NCI-H748 (cell line): ENCODE results near the gene CCL24.
"Not testable (repeated sequence)": the region's sequence is repeated elsewhere in the genome, so short reads cannot be mapped to it uniquely, and the experiment has no call there.

ENCODE experiments used
- DNase-seq: peaks from one replicate; lab custom pipeline; 2025; ENCODE audit not compliant: unreplicated experiment; lab: John Stamatoyannopoulos, UW

The CCL24 gene, protein sequence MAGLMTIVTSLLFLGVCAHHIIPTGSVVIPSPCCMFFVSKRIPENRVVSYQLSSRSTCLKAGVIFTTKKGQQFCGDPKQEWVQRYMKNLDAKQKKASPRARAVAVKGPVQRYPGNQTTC

DNA sequence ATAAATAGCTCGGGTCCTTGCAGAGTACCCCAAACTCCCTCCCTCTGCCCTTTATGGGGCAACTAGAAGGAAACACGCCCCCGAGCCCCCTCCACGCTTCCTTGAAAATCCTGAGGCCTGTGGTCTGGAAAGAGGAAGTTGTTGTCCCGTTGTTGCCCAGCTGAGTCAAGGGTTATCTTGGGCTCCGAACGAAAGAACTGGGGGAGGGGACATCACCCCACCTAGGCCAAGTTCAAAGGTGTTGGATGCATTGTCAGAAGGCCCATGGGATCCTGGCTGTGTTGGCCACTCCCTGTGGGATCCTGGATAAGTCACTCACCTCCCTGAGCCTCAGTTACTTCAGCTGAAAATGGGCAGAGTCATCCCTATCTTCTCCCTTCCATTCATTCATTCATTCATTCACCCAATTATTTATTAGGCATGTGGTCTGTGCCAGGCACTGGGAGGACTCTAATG is at the start of gene CCL24:
Gene CCL24, minus strand, starts transcription at position 26 of the 456 bp plus-strand sequence. CDS start 91 bp downstream, outside the sequence.
- no peak for DNase-seq

DNA sequence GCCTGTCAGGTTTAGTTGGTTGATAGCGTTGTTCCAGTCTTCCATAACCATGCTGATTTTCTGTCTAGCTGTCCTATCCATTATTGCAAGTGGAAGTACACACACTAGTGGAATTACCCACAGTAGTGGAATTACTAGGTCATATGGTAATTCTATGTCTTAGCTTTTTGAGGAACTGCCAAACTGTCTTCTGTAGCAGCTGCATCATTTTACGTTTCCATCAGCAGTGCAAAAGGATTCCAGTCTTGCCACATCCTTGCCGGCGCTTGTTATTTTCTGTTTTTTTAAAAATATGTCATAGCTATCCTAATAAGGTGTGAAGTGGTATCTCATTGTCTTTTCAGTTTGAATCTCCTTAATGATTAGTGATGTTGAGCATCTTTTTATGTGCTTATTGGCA is 48.0 kb upstream of the CCL24 start:
- DNase-seq = no peak

DNA sequence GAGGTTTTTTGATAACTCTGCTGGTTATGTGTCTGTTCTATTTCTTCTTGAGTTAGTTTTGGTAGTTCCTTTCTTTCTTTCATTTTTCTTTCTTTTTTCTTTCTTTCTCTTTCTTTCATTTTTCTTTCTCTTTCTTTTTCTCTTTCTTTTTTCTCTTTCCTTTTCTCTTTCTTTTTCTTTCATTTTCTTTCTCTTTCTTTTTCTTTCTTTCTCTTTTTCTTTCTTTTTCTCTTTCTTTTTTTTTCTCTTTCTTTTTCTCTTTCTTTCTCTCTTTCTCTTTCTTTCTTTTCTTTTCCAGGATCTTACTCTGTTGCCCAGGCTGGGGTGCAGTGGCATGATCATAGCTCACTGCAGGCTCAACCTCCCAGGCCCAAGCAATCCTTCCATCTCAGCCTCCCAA is 44.8 kb upstream of the CCL24 start:
- no peak for DNase-seq

DNA sequence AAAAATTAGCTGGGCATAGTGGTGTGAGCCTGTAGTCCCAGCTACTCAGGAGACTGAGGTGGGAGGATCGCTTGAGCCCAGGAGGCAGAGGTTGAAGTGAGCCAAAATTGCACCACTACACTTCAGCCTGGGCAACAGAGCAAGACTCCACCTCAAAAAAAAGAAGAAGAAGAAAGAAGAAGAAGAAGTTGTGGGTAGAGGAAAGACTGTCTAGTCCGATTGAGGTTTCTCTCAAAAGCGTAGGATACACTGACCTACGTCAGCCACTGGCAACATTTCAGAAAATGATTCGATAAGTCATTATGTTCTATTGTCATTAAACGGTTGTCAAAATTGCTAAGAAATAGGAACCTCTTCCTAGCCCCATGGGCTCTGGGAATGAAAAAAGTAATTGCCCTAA is 42.9 kb upstream of the CCL24 start:
- no peak for DNase-seq

DNA sequence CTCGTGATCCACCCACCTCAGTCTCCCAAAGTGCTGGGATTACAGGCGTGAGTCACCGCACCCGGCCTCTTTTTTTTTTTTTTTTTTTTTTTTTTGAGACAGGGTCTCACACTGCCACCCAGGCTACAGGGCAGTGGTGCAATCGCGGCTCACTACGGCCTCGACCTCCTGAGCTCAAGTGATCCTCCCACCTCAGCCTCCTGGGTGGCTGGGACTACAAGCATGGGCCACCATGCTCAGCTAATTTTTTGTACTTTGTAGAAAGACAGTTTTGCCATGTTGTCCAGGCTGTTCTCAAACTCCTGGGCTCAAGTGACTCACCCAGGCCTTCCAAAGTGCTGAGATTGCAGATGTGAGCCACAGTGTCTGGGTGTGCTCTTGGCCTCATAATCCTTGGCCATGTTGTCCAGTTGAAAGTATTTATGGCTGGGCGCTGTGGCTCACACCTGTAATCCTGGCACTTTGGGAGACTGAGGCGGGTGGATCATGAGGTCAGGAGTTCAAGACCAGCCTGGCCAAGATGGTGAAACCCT is 41.3 kb upstream of the CCL24 start:
- not testable (repeated sequence) for DNase-seq

DNA sequence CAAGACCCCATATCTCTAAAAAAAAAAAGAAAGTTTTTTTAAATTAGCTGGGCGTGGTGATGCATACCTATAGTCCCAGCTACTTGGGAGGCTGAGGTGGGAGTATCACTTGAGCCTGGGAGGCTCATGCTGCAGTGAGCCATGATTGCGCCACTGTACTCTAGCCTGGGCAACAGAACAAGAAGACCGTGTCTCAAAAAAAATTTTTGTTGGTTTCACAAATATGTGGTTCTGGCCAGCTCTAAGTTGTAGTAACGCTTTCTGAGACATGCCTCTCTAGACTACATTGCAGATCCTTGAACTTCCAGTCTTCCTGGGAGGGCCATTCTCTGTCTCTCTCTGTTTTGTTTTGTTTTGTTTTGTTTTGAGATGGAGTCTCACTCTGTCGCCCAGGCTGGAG is 40.6 kb upstream of the CCL24 start:
- no peak for DNase-seq

DNA sequence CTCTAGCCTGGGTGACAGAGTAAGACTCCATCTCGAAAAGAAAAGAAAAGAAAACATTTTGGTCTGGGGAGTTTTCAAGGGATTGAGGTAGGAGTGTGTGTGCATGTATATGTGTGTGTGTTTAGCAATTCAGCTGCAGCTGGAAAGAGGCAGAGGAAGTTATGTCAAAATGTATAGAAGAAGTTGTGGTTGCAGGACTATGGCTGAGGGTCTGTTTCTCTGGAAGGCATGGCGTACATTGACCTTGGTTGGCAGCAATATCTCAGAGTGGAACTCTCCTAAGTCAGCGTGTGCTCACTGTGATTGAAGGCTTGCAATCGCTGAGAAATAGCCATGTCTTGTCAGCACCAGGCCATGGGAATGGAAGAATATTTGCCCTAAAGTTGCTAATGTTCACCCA is 36.6 kb upstream of the CCL24 start:
- no peak for DNase-seq

DNA sequence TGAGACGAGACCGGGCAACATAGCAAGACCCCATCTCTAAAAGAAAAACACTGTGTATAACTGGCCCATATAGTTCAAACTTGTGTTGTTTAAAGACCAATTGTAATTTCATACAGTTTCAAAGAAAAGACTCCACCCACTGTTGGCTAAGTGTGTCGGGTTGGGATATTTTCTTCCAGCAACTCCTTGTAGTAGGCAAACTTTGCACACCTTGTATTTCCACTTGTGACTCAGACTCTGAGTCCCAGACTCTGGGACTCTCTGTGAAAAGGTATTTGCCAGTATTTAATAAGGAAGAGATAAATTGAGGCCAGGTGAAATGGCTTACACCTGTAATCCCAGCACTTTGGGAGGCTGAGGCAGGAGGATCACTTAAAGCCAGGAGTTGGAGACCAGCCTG is 36.0 kb upstream of the CCL24 start:
- no peak for DNase-seq

DNA sequence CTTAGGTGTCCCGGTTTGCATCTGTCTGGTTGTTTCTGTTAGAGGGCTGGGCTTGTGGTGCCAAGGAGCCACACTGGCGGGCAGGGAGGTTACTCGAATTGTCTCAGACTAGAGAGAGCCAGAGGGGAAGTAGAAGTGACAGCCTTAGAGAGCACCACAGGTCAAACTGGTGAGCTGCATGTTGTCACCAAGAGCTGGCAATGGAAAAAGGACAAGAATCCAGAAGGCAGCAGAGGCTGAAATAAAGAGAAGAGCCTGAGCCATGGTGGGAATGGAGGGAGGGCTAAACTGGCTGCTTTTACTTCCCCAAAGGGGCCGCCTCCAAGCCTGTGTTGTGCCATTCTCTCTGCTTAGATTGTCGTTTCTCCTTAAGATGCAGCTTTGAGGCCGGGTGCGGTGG is 34.1 kb upstream of the CCL24 start:
- DNase-seq = no peak

DNA sequence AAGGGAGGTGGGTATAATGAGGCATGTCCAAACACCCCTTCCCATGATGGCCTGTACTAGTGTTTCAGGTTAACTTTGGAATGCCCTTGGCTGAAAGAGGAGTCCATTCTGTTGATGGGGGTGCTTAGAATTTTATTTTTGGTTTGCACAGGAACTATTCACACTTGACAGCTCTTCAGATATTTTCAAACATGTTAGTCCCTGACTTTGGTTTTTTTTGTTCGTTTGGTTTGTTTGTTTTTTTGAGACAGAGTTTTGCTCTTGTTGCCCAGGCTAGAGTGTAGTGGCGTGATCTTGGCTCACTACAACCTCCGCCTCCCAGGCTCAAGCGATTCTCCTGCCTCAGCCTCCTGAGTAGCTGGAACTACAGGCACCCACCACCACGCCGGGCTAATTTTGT is 31.5 kb upstream of the CCL24 start:
- not testable (repeated sequence) for DNase-seq

DNA sequence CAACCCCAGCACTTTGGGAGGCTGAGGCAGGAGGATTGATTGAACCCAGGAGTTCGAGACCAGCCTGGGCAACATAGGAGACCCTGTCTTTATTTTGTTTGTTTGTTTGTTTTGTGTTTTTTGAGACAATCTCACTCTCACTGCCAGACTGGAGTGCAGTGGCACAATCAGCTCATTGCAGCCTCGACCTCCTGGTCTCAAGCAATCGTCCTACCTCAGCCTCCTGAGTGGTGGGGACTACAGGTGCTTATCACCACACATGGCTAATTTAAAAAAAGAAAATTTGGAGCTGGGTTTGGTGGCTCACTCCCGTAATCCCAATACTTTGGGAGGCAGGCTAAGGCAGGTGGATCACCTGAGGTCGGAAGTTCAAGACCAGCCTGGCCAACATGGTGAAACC is 30.6 kb upstream of the CCL24 start:
- no peak for DNase-seq

DNA sequence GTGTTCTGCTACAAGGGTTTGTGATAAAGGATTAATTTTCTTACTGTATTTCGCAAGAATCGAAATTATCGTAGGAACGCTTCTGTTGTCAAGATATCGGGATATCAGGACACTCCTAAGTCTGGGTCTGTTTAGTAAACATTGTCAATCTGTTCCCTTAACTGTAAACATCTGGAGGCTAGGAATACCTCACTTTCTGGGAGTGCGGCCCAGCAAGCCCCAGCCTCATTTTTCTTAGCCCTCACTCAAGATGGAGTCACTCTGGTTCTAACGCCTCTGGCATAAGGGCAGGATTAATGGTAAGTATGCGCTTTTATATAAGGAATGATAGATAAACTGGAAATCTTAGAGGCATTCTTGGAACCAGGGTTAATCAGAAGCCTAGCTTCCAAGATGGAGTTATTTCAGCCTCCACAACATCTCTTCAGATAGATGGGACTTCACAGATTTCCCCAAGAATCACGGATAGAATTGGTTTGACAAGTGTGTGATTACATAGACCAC is 30.1 kb upstream of the CCL24 start:
- no peak for DNase-seq

DNA sequence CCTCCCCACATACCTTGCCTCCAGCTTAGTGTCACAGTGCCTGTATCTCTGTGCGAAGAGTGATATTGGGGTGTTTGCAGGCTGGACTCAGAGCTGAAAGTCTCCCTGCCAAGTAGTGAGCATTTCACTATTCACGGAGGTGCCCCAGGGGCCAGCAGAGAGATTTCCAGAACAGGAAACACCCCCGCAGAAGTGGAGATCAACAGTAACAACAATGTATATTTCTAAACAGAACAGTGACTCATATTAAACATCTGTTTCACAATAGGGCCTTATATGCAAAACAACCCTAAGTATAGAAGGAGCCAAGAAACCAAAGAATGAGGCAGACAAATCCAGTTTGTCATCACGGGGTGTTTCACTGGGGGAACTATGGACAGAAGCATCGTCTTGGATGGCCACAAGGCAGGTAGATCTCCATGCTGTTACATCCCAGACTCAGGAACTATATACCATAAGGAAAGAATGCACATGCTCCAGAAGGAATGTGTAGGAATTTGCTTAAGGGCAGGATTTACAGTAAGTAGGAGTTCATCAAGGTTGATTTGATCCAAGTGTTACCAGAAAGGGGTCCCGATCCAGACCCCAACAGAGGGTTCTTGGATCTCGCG is 29.3 kb upstream of the CCL24 start:
- no peak for DNase-seq

DNA sequence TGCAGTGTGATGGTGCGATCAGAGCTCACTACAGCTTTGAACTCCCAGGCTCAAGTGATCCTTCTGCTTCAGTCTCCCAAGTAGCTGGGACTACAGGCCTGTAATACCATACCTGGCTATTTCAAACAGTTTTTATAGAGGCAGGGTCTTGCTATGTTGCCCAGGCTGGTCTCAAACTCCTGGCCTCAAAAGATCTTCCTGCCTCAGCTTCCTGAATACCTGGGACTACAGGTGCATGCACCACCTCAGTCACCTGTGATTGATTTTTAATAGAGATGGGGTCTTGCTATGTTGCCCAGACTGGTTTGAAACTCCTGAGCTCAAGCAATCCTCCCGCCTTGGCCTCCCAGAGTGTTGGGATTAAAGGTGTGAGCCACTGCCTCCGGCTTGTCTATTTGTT is 26.4 kb upstream of the CCL24 start:
- no peak for DNase-seq

DNA sequence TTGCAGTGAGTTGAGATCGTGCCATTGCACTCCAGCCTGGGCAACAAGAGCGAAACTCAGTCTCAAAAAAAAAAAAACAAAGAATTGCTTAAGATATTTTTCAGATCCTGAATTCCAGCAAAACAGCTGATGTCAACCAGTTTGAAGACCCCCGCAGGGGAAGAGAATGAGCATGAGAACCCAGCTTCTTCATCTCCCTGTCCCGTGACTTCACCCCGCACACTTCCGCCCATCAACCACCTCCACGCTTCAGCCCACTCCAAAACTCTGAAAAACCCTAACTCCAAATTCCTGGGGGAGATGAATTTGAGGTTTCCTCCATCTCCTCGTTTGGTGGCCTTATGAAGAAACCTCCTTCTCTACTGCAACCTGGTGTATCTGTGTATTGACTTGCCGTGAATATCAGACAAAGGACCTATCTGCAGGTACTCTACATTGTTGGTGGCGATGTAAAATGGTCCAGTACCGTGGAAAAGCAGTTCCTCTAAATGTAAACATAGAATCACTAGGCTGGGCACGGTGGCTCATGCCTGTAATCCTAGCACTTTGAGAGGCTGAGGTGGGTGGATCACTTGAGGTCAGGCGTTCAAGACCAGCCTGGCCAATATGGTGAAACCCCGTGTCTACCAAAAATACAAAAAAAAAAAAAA is 24.8 kb upstream of the CCL24 start:
- DNase-seq = not testable (repeated sequence)

DNA sequence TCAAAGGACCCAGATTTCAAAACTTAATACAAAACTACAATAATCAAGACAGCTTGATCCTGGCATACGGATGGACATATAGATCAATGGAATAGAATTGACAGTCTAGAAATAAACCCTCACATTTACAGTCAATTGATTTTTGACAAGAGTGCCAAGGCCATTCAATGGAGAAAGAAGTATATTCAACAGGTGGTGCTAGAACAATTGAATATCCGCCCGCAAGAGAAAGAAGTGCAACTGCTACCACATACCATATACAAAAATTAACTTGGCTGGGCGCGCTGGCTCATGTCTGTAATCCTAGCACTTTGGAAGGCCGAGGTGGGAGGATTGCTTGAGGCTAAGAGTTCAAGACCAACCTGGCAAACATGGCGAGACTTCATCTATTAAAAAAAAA is 23.2 kb upstream of the CCL24 start:
- no peak for DNase-seq

DNA sequence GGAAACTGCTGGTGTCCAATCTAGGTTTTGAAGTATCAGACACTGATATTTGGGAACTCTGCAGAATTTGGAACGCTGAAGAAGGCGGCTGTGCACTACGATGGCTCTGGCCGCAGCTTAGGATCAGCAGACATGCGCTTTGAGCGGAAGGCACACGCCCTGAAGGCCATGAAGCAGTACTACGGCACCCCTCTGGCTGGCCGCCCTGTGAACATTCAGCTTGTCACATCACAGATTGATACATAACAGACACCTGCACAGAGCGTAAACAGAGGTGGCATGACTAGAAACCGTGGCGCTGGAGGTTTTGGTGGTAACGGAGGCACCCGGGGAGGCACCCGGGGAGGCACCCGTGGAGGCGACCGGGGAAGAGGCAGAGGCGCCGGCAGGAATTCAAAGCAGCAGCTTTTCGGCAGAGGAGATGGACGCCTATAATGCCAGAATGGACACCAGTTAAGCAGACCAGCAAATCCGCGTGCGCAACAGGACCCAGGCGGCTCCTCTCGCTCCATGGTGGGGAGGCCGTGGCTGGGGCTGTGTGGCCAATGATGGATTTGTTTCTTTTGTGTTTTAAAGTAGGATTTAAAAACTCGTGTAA is 22.2 kb upstream of the CCL24 start:
- no peak for DNase-seq

DNA sequence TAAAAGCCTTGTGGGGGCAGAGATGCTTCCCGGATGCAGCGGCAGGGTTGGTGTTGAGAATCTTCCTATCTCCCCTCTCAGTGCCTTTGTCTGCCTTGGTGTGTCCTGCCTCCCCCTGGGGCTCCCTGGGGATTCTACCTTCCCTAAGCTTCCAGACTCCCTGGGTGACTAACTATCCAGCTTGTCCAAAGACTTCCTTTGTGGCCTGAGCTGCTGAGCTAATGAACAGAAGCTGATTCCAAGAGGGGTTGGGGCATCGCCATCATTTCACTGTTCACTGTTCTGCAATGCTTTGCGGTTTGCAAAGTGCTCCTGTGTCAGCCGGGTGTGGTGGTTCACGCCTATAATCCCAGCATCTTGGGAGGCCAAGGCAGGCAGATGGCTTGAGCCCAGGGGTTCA is 20.1 kb upstream of the CCL24 start:
- DNase-seq = not testable (repeated sequence)

DNA sequence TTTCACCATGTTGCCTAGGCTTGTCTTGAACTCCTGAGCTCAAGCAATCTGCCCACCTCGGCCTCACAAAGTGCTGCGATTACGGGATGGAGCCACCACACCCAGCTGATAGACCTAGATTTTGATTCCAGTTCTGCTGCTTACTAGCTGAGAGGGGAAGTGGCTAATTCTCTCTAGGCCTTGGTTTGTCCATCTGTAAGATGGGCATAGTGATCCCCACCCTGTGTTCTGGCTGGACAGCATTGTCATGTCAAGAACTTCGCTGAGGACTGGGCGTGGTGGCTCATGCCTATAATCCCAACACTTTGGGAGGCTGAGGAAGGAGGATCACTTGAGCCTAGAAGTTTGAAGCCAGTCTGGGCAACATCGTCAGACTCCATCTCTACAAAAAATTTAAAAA is 17.4 kb upstream of the CCL24 start:
- no peak for DNase-seq

DNA sequence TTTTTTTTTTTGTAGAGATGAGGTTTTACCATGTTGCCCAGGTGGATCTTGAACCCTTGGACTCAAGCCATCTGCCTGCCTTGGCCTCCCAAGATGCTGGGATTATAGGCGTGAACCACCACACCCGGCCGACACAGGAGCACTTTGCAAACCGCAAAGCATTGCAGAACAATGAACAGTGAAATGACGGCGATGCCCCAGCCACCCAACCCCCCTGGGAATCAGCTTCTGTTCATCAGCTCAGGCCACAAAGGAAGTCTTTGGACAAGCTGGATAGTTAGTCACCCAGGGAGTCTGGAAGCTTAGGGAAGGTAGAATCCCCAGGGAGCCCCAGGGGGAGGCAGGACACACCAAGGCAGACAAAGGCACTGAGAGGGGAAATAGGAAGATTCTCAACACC is 16.1 kb upstream of the CCL24 start:
- DNase-seq = not testable (repeated sequence)

DNA sequence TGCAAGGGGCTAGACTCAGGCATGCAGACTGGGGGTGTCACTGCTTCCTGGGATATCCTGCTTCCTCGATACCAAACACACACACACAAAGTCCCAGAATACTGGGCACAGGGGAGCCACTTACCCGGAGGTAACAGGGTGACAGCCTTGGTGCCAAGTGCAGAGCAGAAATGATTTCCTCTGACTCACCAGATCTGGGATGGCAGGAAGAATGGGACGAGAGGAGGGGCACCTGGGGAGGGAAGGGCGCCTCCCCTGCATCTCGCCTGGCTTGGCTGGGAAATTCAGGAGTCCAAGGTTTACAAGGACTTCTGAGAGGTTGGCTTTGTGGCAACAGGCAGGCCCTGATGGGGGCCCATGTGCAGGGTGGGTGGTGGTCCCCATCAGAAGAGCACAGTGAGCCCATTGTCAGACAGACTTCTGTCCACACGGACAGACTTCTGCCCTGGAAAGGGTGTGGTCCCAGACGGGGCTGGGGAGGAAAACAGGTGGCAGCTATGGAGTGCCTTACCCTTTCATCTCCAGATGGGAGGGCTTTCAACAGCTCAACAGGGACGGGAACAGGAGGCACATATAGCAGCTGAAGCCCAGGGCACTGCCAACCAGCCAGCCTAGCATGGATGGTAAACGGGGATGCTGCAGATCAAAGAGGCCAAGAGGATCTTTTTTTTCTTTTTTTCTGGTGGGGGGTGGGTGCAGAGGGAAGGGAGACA is 9.7 kb upstream of the CCL24 start:
- DNase-seq = no peak
